HPDE6-E6E7 (cell line): Measurements from ENCODE around the gene FN1.

Source experiments
- DNase-seq: peaks from one replicate; pipeline ENCODE4 v3.0.0; 2011; ENCODE audit warnings: missing footprints; ENCODE audit errors: extremely low spot score

Gene FN1

DNA sequence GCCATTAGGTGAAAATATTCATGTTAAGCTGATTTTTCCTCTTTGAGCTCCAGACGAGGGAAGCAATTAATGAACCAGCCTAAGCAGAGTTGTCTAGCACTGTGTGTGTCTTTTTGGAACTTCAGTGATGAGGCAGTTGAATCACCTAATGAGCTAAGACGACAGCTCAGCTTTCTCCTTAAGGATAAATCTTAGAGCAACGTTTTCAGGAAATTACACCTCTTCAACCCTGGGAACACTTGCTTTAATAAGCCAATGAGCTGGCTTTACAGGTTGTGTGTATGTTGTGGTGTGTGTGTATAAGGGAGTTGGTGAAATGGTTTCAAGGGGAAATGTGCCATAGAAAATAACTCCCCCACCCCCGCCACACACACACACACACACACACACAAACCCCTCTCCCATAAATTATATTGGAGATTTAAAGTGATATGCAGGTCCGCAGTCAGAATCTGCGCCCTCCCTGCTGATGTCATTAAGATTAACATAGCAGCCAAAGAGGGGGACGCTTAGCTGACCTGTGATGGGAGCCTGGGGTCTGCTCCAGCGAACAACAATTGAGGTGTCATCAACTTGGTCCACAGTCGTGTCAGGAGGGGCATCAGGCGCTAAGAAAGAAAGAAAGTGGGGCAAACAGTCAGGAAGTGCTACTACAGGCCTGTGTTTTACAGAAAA lies 28.1 kb downstream of the FN1 start:
- no peak for DNase-seq

DNA sequence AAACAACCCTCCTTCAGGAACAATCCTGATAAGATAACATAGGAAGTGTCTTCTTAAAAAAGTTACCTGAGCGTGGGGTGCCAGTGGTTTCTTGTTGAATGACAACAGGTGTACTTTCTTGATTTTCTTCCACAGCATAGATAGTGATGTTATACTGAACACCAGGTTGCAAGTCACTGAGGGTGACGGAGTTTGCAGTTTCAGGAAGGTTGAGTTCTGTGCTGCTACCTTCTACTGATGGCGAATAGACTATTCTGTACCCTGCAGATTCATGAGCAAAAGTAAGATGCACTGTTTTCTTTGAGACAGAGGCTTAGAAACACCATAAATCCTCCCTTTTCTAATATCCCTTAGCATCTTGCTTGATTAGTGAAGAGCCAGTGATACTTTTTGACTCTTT lies 28.8 kb downstream of the FN1 start:
- DNase-seq, result no peak

DNA sequence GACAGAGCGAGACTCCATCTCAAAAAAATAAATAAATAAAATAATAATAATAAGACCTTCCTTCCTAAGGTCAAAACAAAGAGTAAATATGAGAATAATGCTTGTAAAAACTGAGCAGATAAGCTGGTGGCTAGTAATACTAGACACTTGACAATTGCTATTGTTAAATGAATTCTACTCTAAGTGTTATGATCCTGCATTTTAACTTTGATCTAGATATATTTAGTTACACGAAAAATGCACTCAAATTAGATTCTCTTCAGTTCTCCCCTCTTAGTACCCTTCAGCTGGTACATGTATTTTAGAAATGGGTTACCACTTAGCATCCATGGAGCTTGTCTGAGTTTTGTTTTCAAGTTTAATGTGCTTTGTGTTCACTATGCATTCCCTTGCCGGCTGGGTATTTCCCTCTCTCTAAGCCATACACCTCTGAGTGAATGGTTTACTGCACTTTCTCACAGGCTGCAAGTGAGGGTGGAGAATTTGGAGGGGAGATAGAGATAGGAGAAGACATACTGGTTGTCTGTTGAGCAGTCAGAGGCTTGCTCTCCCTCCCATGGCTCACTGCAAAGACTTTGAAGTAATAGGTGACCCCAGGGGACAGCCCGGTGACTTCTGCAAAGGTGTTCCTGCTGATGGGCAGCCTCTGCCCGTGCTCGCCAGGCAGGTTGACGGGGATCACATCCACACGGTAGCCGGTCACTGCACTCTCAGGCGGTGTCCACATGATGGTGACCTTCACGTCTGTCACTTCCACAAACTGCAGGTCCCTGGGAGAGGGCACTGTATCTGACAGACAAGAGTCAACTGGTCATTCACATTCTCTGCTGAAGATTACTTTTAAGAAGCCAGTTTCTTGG lies 29.9 kb downstream of the FN1 start:
- no peak for DNase-seq

- no peak for DNase-seq
Observed at GRCh38 chr2:215404348-215405012, 31.4 kb downstream of the FN1 start.

DNA sequence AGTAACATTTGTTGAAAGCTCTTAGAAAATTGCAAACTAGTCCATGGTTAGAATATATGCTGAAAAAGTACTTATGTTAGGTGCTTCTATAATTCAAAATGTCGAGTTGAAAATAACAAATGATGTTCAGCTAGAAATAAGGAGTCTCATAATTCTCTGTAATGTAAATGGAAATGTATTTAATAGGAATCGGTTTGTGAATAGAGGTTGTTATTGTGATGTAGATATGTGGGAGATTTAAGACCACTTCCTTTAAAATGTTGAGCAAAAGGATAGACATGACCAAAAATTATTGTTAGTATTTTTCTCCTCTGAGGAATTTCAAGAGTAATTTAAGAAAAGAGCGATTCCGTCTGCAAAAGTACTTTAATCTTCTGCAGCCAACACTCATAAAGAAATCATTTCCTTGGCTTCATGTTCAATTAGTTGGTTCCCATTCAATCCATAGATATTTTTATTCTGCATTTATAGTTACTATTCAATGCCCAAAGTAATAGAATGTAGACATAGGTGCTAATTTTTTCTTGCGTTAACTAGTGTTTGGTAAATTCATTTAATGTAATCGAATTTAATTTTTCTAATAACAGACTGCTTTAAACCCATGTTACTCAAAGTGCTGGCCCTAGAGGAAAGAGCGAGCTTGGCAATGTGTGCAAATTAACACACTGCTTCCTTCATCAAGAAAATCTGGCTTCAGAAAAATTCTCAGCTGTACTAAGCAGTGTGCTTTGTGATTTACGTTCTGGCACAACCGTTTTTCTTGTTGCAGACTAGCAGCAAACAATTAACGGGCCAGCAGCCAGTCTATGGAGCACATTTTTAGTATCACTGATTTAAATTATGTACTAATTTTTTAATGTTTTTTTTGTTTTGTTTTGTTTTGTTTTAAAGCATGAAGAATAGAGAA lies 32.2 kb downstream of the FN1 start:
- DNase-seq, result no peak

GRCh38 chr2:215401896-215402379 lies 33.9 kb downstream of the FN1 start:
- DNase-seq, result no peak

DNA sequence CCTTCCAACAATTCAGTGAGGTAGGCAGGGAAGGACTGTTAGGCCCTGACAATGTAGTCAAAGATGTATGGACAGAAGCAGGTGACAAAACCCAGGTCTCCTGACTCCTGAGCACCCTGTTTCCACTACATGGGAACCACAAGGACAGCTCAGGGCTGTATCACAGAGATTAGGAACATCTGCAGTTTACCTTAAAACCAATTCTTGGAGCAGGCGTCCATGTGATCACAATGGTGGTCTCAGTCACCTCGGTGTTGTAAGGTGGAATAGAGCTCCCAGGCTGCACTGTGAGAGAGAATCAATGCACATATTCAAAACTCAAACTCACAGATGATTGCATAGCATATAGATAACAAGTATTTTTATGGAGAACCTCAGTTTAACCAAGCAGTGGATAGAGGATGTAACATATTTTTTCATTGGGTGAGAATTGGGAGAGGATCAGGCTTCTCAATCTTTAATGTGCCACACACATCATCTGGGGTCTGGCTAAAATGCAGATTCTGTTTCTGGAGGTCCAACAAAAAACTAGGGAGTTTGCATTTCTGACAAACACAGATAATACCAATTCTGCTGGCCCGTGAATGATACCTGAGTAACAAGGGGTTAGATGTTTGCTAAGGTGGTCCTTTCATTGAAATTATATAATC lies 36.7 kb downstream of the FN1 start:
- DNase-seq, result no peak

DNA sequence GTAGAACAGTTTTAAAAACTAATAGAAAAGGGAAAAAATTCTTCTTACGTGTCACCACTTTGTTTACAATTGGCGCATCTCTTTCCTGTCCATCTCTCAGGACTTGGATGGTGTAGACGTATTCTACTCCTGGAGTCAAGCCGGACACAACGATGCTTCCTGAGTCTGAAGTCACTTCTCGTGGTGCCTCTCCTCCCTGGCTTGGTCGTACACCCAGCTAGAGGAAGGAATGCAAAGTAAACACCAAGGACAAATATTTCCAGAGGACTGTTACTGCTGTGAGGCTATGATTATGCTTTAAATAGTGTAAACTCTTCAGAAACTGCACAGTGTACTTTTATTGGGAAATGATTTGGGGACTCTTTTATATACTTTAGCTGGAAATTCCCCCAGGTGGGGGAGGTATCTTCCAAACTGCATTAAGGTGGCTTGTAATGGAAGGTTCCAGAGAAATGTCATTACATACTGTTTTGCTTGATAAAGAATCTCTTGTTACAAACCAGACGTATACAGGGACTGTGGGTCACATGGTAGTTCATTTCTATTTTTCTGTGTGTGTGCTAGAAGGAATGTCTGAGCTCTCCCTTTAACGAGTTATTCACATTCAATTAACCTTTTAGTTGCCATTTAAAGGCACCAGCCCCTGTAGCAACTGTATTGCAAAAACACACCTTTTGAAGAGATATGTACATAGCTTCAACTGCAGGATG lies 38.1 kb downstream of the FN1 start:
- DNase-seq, result no peak

DNA sequence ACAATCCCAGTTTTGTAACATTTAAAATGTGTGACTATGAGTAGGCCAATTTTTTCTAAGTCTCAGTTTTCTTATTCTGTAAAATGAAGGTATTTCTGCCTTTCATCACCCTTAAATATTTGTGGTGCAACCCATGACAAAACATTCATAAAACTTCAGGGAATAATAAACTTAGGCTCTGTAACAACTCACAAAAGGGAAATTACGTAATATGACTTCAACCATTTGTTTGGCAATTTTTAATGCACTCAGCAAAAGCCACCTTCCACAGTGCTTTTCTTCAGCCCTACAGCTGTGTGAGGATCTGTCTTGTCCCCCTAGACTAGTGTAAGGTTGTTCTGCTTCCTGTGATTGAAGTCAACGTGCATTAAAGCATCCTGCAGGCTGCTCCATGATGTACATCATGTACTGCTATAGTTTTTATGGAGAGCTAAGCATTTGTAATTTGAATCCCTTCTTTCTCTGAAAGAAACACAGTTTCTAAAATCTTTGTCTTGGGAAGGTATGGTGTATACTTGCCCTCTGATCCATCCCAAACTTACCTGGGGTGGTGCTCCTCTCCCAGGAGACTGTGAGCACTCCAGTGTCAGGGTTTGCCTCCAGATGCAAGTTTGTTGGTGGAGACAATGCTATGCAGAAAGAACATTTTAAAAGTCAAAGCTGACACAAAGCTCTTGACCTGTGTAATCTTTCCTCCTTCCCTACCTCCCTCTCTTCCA lies 39.1 kb downstream of the FN1 start:
- DNase-seq, result no peak

DNA sequence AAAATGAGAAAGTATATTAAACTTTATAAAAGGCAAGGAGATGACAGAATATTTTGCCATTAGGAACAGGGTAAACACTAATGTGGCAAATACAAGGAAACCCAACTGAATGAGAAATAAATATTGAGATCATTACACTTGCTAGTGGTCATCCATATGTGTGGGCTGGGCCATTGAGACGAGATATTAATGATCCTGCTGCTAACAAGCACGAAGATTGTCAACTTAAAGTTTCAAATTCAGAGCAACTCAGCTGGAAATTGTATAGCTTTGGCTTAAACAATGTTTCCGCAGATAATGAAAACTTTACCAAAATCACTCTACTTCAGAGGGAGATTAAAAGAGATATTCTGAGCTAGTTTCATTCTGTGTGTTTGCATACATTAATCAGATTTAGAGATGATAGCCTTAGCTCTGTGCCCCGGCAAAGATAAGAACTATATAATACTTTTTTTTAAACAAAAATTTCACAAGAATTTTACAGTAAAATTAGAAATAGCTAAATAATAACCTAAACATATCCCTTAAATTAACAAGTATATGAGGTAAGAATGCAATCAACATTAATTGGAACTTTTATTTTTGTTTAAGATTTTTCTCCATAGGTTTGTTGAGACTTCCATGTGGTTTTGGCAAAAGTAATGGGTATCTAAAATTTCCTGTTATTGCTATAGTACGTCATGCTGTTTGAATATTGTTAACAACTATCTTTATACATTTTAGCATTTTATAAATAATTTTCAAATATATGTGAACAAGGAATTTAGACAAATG lies 40.0 kb downstream of the FN1 start:
- no peak for DNase-seq

DNA sequence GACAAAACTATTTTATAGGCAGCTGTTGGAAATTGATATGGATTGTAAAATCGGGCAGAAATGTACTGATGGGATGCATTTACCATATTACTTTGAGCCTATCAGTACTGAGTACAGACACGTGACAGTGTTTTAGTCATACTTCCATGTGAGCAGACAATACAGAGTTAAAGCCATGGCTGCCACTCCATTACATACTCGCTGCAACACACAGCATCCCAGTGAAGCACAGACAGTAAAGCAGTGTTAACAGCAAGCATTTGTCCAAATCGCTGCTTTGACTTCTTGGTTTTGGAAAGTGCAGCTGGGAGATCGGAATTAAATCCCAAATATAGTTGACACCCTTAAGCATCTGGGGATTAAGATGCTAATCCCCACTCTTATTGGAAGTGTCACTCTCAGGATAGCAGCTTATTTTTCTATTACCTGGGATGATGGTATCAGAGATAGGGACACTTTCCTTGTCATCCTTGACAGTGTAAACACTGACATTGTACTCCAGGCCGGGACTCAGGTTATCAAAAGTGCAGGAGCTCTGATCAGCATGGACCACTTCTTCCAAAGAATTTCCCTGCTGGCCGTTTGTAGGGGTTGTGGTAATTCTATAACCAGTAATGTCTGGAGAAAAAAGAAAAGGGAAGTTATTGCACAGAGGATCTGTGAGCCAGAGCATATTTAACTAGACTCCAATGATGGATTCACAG lies 41.6 kb downstream of the FN1 start:
- DNase-seq, result no peak

DNA sequence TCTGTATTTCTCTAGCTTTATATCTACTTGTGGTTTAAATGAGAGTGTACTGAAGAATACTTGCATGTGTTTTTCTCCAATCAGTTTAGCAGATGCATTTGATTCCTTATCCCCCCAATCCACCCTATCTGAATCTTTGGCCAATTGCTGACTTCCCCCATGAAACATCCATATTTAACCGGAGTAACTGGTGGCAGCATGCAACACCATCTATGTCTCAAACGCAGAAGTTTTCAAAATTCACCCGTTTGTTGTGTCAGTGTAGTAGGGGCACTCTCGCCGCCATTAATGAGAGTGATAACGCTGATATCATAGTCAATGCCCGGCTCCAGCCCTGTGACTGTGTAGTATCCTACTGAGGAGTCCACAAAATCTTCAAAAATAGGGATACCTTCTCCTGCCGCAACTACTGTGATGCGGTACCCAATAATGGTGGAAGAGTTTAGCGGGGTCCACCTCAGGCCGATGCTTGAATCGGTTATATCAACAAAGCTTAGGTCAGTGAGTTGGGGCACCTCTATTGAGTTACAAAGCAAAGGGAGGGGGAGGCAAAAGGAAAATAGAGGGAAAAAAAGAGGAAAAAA lies 43.1 kb downstream of the FN1 start:
- no peak for DNase-seq

DNA sequence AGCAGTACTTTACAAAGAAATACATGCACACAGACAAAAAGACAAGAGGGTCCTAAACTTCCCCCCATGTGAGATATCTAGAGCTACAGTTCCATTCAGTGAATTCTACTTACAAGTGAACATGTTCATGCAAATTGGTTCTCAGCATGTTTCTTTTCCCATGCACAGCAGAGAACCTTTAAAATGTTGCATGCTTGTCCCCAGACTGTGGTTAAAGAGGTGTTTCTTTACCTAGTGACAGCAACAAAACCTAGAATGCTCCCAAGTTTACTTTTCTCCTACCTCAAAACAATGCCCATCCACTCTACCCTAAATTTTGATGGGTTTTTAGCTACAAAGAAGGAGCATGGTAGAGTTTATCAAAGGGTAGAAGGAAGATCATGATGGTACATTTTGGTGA lies 43.7 kb downstream of the FN1 start:
- no peak for DNase-seq

- peak; percentile 9 for DNase-seq
Observed at GRCh38 chr2:215391531-215391930, 44.3 kb downstream of the FN1 start.

DNA sequence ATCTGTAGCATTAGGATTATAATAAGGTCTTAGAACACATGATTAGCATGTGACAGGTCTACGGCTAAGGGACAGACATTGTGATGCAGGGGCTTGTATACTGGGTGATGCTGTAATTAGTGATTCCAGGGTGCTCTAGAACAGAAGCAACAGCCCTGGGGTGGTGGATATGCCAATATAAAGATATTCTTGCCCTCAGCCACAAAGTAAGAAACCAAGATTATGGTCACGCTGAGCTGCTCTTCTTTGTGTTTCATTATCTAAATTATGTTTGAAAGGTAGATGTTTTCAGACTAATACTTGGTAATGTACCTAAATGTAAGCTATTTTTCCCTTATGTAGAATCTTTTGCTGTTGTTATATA lies 45.3 kb downstream of the FN1 start:
- DNase-seq, result no peak

GRCh38 chr2:215388002-215388728 lies 47.7 kb downstream of the FN1 start:
- DNase-seq, result no peak

DNA sequence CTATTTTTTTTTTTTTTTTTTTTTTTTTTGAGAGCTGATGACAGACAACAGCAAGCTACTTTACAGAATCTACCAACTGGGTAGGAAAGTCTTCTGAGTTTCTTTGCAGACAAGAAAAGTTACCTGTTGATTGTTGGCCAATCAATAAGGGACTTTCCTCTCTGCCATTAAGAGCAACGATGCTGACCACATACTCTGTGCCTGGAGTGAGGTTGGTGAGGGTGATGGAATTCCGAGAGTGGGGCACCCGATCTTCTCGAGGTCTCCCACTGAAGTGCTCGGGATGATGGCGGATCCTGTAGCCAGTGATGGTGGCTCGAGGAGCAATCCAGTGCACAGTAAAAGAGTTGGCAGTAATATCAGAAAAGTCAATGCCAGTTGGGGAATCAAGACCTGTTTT lies 49.3 kb downstream of the FN1 start:
- no peak for DNase-seq
